KMS-11 (cell line): ENCODE data around the gene ERI3.

ENCODE experiments used
- H2AFZ ChIP-seq: fragments of 200-600 bp; sonication (generic); 2 replicates; pipeline ENCODE4 v1.6.1; 2016; ENCODE audit warnings: antibody characterized with exemption, mixed run types, low read depth
- H3K27ac ChIP-seq: fragments of 200-600 bp; sonication (generic); 2 replicates; pipeline ENCODE4 v1.6.1; 2016; ENCODE audit warnings: mild to moderate bottlenecking, mixed run types
- H3K27me3 ChIP-seq: fragments of 200-600 bp; sonication (generic); 2 replicates; pipeline ENCODE4 v1.6.1; 2017; ENCODE audit warnings: mild to moderate bottlenecking, low read depth, mixed run types, moderate library complexity; ENCODE audit not compliant: insufficient read depth
- H3K36me3 ChIP-seq: fragments of 200-600 bp; sonication (generic); 2 replicates; pipeline ENCODE4 v1.6.1; 2017; ENCODE audit warnings: mild to moderate bottlenecking, mixed run types; ENCODE audit not compliant: insufficient read depth
- H3K4me1 ChIP-seq: fragments of 200-600 bp; sonication (generic); 2 replicates; pipeline ENCODE4 v1.6.1; 2016; ENCODE audit warnings: mild to moderate bottlenecking, low read depth, mixed run types; ENCODE audit not compliant: poor library complexity, severe bottlenecking
- H3K4me2 ChIP-seq: fragments of 200-600 bp; sonication (generic); 2 replicates; pipeline ENCODE4 v1.7.0; 2016; ENCODE audit warnings: mild to moderate bottlenecking, mixed run types
- H3K4me3 ChIP-seq: fragments of 200-600 bp; sonication (generic); IDR thresholded peaks from 2 replicates; pipeline ENCODE4 v1.6.1; 2017; ENCODE audit warnings: low read depth, low read length, mixed read lengths; ENCODE audit not compliant: insufficient read depth
- H3K79me2 ChIP-seq: fragments of 200-600 bp; sonication (generic); 2 replicates; pipeline ENCODE4 v1.6.1; 2016; ENCODE audit warnings: low read depth, mixed run types; ENCODE audit not compliant: insufficient read depth
- H3K9ac ChIP-seq: fragments of 200-600 bp; sonication (generic); 2 replicates; pipeline ENCODE4 v1.6.1; 2016; ENCODE audit warnings: mild to moderate bottlenecking, mixed run types
- H4K20me1 ChIP-seq: fragments of 200-600 bp; sonication (generic); 2 replicates; pipeline ENCODE4 v1.6.1; 2016; ENCODE audit warnings: mild to moderate bottlenecking, mixed run types; ENCODE audit not compliant: insufficient read depth
- CTCF ChIP-seq: fragments of 200-600 bp; sonication (generic); conservative IDR thresholded peaks from 2 replicates; pipeline ENCODE4 v1.6.1; 2017; ENCODE audit warnings: low read depth, mild to moderate bottlenecking, antibody characterized with exemption, low read length, moderate library complexity, mixed read lengths

Gene ERI3

GRCh38 chr1:44347280-44347679 lies 7.8 kb downstream of the ERI3 start:
- no peak overlapping the region for H3K27ac ChIP-seq
- no peaks in the 10 kb centered on the region for H3K36me3 ChIP-seq
- no peak overlapping the region for H3K9ac ChIP-seq
- no peaks in the 10 kb centered on the region for H4K20me1 ChIP-seq
- peaks cover 9% of the 10 kb centered on the region; the same call in 1 of the 2 replicates for H3K79me2 ChIP-seq
- H3K4me1 ChIP-seq = no peaks in the 10 kb centered on the region
- no peak overlapping the region for H3K4me2 ChIP-seq
- H3K4me3 ChIP-seq = no peak overlapping the region
- no peak overlapping the region for H2AFZ ChIP-seq
- no peak for TF ChIP-seq CTCF
- H3K27me3 ChIP-seq = no peaks in the 10 kb centered on the region

GRCh38 chr1:44346878-44347277 lies 8.2 kb downstream of the ERI3 start:
- Histone ChIP-seq H3K4me1 (no peaks in the 10 kb centered on the region), H3K9ac (no peak overlapping the region), H3K36me3 (no peaks in the 10 kb centered on the region), H4K20me1 (no peaks in the 10 kb centered on the region), H2AFZ (no peak overlapping the region), H3K4me3 (no peak overlapping the region), H3K4me2 (no peak overlapping the region), H3K79me2 (peaks cover 9% of the 10 kb centered on the region; the same call in 1 of the 2 replicates), H3K27me3 (no peaks in the 10 kb centered on the region), H3K27ac (no peak overlapping the region)
- no peak for TF ChIP-seq CTCF

- H3K9ac ChIP-seq = no peak overlapping the region
- H3K27ac ChIP-seq = no peak overlapping the region
- TF ChIP-seq CTCF = no peak
- no peaks in the 10 kb centered on the region for H3K36me3 ChIP-seq
- H3K4me3 ChIP-seq = no peak overlapping the region
- H3K79me2 ChIP-seq = 0 out of 2 replicates have a peak, but pooled peaks cover 3% of the 10 kb centered on the region
- no peaks in the 10 kb centered on the region for H3K4me1 ChIP-seq
- H3K27me3 ChIP-seq = no peaks in the 10 kb centered on the region
- no peaks in the 10 kb centered on the region for H4K20me1 ChIP-seq
- no peak overlapping the region for H3K4me2 ChIP-seq
- H2AFZ ChIP-seq = no peak overlapping the region
These were observed 8.9 kb downstream of the ERI3 start for GRCh38 chr1:44346184-44346583.

GRCh38 chr1:44345187-44345775 lies 9.8 kb downstream of the ERI3 start:
- Histone ChIP-seq H3K36me3 (no peaks in the 10 kb centered on the region), H3K27ac (no peak overlapping the region), H3K4me3 (no peak overlapping the region), H3K4me1 (no peaks in the 10 kb centered on the region), H3K9ac (no peak overlapping the region), H2AFZ (no peak overlapping the region), H4K20me1 (no peaks in the 10 kb centered on the region), H3K27me3 (no peaks in the 10 kb centered on the region), H3K79me2 (no peaks in the 10 kb centered on the region), H3K4me2 (no peak overlapping the region)
- no peak for TF ChIP-seq CTCF
